Measurements from ENCODE around the gene OLIG2.

Gene OLIG2

DNA sequence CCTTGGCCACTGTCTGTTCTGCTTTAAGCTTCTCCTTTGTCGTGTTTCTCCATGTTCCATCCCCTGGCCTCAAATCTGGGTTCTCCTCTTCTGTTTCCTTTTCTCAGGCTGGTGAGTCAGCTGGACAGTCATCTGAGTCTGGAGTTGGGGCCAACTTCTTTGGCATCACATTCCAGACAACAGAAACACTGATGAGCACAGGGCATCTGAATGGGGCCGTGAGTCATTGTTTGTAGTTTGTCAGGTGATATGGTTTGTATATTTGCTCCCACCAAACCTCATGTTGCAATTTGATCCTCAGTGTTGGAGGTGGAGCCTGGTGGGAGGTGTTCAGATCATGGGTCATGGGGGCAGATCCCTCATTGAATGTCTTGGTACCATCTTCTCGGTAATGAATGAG lies 14.3 kb upstream of the OLIG2 start:
- H3K4me3 ChIP-seq (ENCODE audit: low read depth, low read length): no peak overlapping the region
- TF ChIP-seq, protein P1, sequence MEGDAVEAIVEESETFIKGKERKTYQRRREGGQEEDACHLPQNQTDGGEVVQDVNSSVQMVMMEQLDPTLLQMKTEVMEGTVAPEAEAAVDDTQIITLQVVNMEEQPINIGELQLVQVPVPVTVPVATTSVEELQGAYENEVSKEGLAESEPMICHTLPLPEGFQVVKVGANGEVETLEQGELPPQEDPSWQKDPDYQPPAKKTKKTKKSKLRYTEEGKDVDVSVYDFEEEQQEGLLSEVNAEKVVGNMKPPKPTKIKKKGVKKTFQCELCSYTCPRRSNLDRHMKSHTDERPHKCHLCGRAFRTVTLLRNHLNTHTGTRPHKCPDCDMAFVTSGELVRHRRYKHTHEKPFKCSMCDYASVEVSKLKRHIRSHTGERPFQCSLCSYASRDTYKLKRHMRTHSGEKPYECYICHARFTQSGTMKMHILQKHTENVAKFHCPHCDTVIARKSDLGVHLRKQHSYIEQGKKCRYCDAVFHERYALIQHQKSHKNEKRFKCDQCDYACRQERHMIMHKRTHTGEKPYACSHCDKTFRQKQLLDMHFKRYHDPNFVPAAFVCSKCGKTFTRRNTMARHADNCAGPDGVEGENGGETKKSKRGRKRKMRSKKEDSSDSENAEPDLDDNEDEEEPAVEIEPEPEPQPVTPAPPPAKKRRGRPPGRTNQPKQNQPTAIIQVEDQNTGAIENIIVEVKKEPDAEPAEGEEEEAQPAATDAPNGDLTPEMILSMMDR (IDR thresholded peaks at IDR 0.05; ENCODE audit: low read depth, low read length): no peak

DNA sequence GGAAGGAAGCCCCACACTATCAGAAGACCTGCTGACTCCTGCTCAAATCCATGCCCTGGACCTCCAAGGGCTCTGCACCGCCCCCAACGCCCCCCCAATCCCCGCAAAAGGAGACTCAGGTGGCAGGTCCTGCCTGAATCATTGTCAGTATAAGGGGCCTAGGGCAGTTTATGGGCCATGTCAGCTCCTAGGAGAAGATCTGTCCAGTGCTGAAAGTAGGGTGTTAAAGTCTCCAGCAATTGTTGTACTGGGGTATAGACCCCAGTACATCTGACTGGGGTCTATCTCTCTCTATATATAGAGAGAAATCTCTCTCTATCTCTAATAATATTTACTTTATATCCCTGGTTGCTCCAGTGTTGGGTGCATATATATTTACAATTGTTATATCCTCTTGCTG lies 12.1 kb upstream of the OLIG2 start:
- TF ChIP-seq, protein P1 (IDR thresholded peaks at IDR 0.05; ENCODE audit: low read depth, low read length): no peak
- H3K4me3 ChIP-seq (ENCODE audit: low read depth, low read length): no peak overlapping the region

DNA sequence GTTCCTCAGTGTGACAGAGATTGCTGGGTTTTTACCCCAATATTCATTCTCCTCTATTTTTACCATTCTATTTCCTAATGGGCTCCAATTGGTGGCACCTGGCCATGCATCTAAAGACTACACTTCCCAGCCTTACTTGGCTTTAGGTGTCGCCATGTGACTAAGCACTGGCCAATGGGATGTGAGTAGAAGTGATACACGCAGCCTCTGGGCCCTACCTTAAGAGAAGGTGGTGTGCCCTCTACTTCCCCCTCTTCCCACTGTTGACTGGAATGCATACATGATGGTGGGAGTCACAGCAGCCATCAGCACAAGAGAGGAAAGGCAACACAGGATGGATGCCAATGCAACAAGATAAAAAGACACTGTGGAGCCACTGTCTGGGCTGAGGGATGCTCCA lies 11.4 kb upstream of the OLIG2 start:
- H3K4me3 ChIP-seq (ENCODE audit: low read depth, low read length): no peak overlapping the region
- TF ChIP-seq, protein P1 (IDR thresholded peaks at IDR 0.05; ENCODE audit: low read depth, low read length): no peak

DNA sequence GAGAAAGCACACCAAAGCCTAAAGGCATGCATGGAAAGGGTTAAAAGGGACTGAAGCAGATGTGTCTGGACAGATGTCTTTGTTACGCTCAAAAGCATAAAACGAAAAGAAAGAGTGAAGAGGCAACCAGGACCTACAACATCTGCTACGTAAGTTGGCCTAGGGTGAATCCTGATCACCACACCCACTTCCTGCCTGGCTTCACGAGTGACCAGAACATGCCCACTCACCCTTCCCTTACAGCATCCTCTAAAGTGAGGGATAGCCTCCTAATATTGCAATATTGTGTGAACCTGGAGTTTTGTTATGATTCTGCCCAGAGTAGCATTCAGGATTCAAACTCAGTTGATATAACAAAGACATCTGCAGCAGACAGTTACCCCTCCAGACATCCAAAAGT lies 10.6 kb upstream of the OLIG2 start:
- H3K4me3 ChIP-seq (ENCODE audit: low read depth, low read length): no peak overlapping the region
- TF ChIP-seq, protein P1 (IDR thresholded peaks at IDR 0.05; ENCODE audit: low read depth, low read length): no peak

DNA sequence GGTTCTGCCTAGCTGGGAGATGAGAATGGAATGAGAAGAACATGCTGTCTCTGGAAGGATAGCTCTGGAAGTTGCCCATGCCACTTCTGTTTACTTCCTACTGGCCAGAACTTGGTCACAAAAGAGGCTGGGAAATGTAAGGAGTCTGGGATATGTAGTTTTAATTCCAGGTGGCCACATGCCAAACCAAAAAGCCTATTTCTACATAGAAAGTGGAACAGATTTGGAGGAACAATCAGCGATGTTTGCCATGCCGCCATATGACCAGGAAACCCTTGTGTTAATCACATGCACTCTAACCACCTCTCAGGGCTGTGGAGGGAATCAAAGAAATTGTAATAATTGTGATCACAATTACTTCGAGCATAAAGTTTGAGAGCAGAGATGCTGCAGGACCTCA lies 10.0 kb upstream of the OLIG2 start:
- TF ChIP-seq, protein P1 (IDR thresholded peaks at IDR 0.05; ENCODE audit: low read depth, low read length): no peak
- H3K4me3 ChIP-seq (ENCODE audit: low read depth, low read length): no peak overlapping the region

DNA sequence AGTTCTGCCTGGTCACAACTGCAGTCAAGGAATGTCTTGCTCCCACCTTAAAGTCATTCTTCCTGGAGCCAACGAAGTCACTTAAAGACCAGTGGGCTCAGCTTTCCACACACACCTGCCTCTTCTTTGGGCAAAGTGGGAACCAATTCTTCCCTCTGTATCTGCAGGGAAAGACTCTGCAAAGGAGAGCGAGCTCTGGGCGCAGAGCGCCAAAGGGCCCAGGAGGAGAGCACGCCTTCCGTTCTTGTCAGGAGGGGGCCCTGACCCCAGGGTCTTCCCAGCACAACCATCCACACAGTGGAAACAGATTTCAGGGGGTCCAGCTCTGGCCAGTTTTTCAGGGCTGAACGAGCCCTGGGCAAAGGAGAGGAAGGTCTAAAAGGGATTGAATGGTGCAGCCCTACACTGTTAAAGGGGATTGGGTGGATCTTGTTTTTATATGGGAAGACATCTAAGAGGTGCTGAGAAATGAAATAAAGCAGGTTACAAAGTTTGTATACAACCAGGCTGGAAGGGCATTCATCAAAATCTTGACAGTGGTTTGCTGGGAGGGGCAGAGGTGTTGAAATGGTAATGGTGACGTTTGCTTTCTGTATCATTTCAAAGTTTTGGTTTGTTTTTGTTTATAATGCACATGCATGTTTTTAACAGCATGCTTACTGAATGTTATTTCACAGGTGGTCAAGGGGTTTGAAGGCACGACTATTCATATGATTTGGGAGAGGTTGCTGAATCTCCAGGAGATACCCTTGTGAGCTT lies 6.8 kb upstream of the OLIG2 start:
- no peak overlapping the region for H3K4me3 ChIP-seq (ENCODE audit: low read depth, low read length)
- TF ChIP-seq, protein P1 (IDR thresholded peaks at IDR 0.05; ENCODE audit: low read depth, low read length): no peak

DNA sequence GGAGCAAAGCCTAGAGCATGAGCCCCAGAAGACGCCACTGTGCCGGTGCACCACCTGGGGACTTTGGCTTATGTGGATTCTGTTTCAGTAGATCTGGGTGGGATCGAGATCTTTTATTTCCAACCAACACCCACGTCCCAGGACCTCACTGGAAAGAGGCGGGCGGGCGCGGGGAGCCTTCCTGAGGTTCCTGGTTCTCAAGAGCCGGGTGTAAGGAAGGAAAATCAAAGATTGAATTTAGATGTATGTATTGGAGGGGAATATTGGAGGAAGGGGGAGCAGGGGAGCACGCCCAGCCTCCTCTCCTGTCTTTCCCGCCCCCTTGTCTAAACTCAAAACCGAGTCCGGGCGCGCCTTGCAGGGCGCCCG lies 6.2 kb upstream of the OLIG2 start:
- TF ChIP-seq, protein P1 (IDR thresholded peaks at IDR 0.05; ENCODE audit: low read depth, low read length): no peak

More for the DNA sequence above, 6.2 kb upstream of the OLIG2 start:
- H3K4me3 ChIP-seq (ENCODE audit: low read depth, low read length): no peak overlapping the region

Data from WI38 (cell line).